ENCODE measurements around the gene SPINT3. TPM values are rescaled to one million over a fixed set of nuclear protein-coding genes. Genes with fewer than 3 reads are reported as not detected.
A peak's percentile ranks its signal among the peaks of the same experiment; 100 is the strongest.

Gene SPINT3
- total RNA-seq, 2 experiments from 2014 or later, result not detected

GRCh38 chr20:45470262-45470931 is 45.0 kb downstream of the SPINT3 start:
- Histone ChIP-seq H3K4me3 (ENCODE audit: low read length) (peak overlapping the region; percentile 40), H3K4me1 (ENCODE audit: insufficient read depth, low read length) (peaks cover 16% of the 10 kb centered on the region), H3K27ac (ENCODE audit: low read depth in 1 of 2, low read length in 2 of 2) (no peak overlapping the region), H3K9me3 (ENCODE audit: control insufficient read depth in 1 of 2, insufficient read depth in 1 of 2, low read length in 2 of 2) (peaks cover 0 to 7% of the 10 kb centered on the region in 2 experiments), H3K27me3 (ENCODE audit: control insufficient read depth in 1 of 2, insufficient read depth in 2 of 2, low read length in 2 of 2) (peaks cover 44 to 57% of the 10 kb centered on the region in 2 experiments), H3K36me3 (ENCODE audit: insufficient read depth, low read length) (no peaks in the 10 kb centered on the region)
- intact Hi-C loops (cut with DNase I, micrococcal nuclease), result no loop called here
- Mint-ChIP-seq H3K27ac (no peak overlapping the region), H3K36me3 (ENCODE audit: low read depth) (no peaks in the 10 kb centered on the region), H3K27me3 (no peaks in the 10 kb centered on the region), H3K4me3 (peak overlapping the region; percentile 49), H3K9me3 (no peaks in the 10 kb centered on the region), H3K4me1 (ENCODE audit: low read depth) (peaks cover 5% of the 10 kb centered on the region)
- ChIA-PET CTCF (no interaction called here), POLR2A (no interaction called here)
- ATAC-seq (ENCODE audit: poor library complexity) (no peak), DNase-seq (peak in 1 of 14 experiments; percentile 20)
- no peak for TF ChIP-seq CTCF (IDR thresholded peaks at IDR 0.05)

GRCh38 chr20:45469336-45470261 is 45.8 kb downstream of the SPINT3 start, which contains the start of gene WFDC2:
Gene WFDC2 (plus strand): TSS chr20:45469753. CDS start chr20:45469782, 29 bp downstream.
- H3K27me3 Mint-ChIP-seq, result no peaks in the 10 kb centered on the region
- peak within 1 kb of the TSS; percentile 40 for H3K4me3 ChIP-seq (ENCODE audit: low read length)
- H3K27ac ChIP-seq (ENCODE audit: low read depth in 1 of 2, low read length in 2 of 2), result no peak within 1 kb of the TSS
- peaks cover 50 to 61% of the 10 kb centered on the region in 2 experiments for H3K27me3 ChIP-seq (ENCODE audit: control insufficient read depth in 1 of 2, insufficient read depth in 2 of 2, low read length in 2 of 2)
- H3K36me3 ChIP-seq (ENCODE audit: insufficient read depth, low read length), result no peaks in the 10 kb centered on the region
- POLR2A ChIA-PET, result no interaction called here
- no peak within 1 kb of the TSS for H3K27ac Mint-ChIP-seq
- H3K4me1 ChIP-seq (ENCODE audit: insufficient read depth, low read length), result peaks cover 16% of the 10 kb centered on the region
- H3K36me3 Mint-ChIP-seq (ENCODE audit: low read depth), result no peaks in the 10 kb centered on the region
- ATAC-seq (ENCODE audit: poor library complexity), result no peak
- intact Hi-C loops (cut with DNase I, micrococcal nuclease), result no loop called here
- TF ChIP-seq CTCF (IDR thresholded peaks at IDR 0.05), result no peak
- H3K4me1 Mint-ChIP-seq (ENCODE audit: low read depth), result peaks cover 5% of the 10 kb centered on the region
- DNase-seq, result no peak
- peak within 1 kb of the TSS; percentile 49 for H3K4me3 Mint-ChIP-seq
- H3K9me3 Mint-ChIP-seq, result no peaks in the 10 kb centered on the region
- CTCF ChIA-PET, result no interaction called here
- H3K9me3 ChIP-seq (ENCODE audit: control insufficient read depth in 1 of 2, insufficient read depth in 1 of 2, low read length in 2 of 2), result peaks cover 0 to 7% of the 10 kb centered on the region in 2 experiments

GRCh38 chr20:45467861-45468260 is 47.6 kb downstream of the SPINT3 start:
- Mint-ChIP-seq H3K27me3 (no peaks in the 10 kb centered on the region), H3K9me3 (no peaks in the 10 kb centered on the region), H3K36me3 (ENCODE audit: low read depth) (no peaks in the 10 kb centered on the region), H3K4me1 (ENCODE audit: low read depth) (peaks cover 5% of the 10 kb centered on the region), H3K27ac (no peak overlapping the region), H3K4me3 (no peak overlapping the region)
- ATAC-seq (ENCODE audit: poor library complexity) (no peak), DNase-seq (no peak)
- Histone ChIP-seq H3K9me3 (ENCODE audit: control insufficient read depth in 1 of 2, insufficient read depth in 1 of 2, low read length in 2 of 2) (peaks cover 0 to 7% of the 10 kb centered on the region in 2 experiments), H3K4me3 (ENCODE audit: low read length) (no peak overlapping the region), H3K27ac (ENCODE audit: low read depth in 1 of 2, low read length in 2 of 2) (no peak overlapping the region), H3K4me1 (ENCODE audit: insufficient read depth, low read length) (peaks cover 16% of the 10 kb centered on the region), H3K27me3 (ENCODE audit: control insufficient read depth in 1 of 2, insufficient read depth in 2 of 2, low read length in 2 of 2) (peaks cover 50 to 61% of the 10 kb centered on the region in 2 experiments), H3K36me3 (ENCODE audit: insufficient read depth, low read length) (no peaks in the 10 kb centered on the region)
- CTCF ChIA-PET, result no interaction called here
- POLR2A ChIA-PET, result no interaction called here
- no peak for TF ChIP-seq CTCF (IDR thresholded peaks at IDR 0.05)
- intact Hi-C loops (cut with DNase I, micrococcal nuclease), result no loop called here

All from CD4-positive, alpha-beta T cell (primary cell).